ENCODE data around the gene POLR3H. TPM values are rescaled to one million over a fixed set of nuclear protein-coding genes. Genes with fewer than 3 reads are reported as not detected.

The POLR3H gene
- polyA plus RNA-seq, 1 donor from 2014 or later: 28.0 TPM

DNA sequence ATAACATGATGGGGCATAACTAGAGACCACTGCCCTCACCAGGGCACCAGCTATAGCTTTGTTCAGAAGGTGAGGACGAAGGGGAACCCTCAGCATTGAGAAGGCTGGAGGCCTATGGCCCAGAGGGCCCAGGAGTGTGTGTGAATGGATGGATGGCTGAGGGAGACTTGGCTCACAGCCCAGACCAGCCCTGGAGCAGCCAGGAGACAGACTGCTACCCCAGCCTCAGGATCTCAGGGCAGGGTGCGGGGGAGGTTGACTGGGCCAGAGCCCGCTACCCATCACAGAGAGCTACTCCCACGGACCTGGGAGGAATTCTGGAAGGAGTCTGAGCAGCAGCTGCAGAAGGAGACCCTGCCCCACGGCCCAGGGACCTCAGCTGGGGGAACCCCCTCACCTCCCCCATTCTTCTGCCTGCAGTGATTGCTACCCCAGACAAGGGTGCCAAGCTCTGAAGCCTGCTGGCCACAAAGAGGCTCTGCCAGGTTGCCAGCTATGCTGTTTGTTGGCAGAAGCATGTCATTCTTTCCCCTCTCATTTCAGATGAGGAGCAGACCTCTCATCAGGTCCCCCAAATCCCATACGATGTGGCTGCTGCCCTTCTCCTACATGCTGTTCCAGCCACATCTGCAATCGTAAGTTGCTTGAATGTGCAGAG, 11.2 kb upstream of the POLR3H start:
- H2AFZ ChIP-seq (ENCODE audit: low read depth, low read length): no peak overlapping the region
- no peaks in the 10 kb centered on the region for H3K27me3 ChIP-seq (ENCODE audit: insufficient read depth, low read depth, low read length)
- H3K4me2 ChIP-seq (ENCODE audit: low read length): no peak overlapping the region
- H3K9me2 ChIP-seq (ENCODE audit: insufficient read depth, low read length): no peaks in the 10 kb centered on the region
- H4K20me1 ChIP-seq (ENCODE audit: insufficient read depth): no peaks in the 10 kb centered on the region
- no peaks in the 10 kb centered on the region for H3F3A ChIP-seq (ENCODE audit: insufficient read depth, low read length, poor library complexity, severe bottlenecking)
- H3K27ac ChIP-seq (ENCODE audit: low read length): no peak overlapping the region
- no peak overlapping the region for H3K9ac ChIP-seq (ENCODE audit: low read length)
- no peaks in the 10 kb centered on the region for H3K36me3 ChIP-seq (ENCODE audit: insufficient read depth, low read length)
- TF ChIP-seq EP300 (conservative IDR thresholded peaks at IDR 0.05; ENCODE audit: poor library complexity, severe bottlenecking) (no peak), TAF1 (IDR thresholded peaks at IDR 0.05; ENCODE audit: low read depth) (no peak), SMC3 (conservative IDR thresholded peaks at IDR 0.05; ENCODE audit: poor library complexity) (no peak), EZH2 (IDR thresholded peaks at IDR 0.05; ENCODE audit: borderline replicate concordance, insufficient read depth, low read length, poor library complexity, severe bottlenecking) (no peak), POLR2AphosphoS5 (IDR thresholded peaks at IDR 0.05) (no peak), MXI1 (conservative IDR thresholded peaks at IDR 0.05; ENCODE audit: poor library complexity, severe bottlenecking) (no peak), RAD21 (conservative IDR thresholded peaks at IDR 0.05) (no peak)
- TF ChIP-seq, protein P1, sequence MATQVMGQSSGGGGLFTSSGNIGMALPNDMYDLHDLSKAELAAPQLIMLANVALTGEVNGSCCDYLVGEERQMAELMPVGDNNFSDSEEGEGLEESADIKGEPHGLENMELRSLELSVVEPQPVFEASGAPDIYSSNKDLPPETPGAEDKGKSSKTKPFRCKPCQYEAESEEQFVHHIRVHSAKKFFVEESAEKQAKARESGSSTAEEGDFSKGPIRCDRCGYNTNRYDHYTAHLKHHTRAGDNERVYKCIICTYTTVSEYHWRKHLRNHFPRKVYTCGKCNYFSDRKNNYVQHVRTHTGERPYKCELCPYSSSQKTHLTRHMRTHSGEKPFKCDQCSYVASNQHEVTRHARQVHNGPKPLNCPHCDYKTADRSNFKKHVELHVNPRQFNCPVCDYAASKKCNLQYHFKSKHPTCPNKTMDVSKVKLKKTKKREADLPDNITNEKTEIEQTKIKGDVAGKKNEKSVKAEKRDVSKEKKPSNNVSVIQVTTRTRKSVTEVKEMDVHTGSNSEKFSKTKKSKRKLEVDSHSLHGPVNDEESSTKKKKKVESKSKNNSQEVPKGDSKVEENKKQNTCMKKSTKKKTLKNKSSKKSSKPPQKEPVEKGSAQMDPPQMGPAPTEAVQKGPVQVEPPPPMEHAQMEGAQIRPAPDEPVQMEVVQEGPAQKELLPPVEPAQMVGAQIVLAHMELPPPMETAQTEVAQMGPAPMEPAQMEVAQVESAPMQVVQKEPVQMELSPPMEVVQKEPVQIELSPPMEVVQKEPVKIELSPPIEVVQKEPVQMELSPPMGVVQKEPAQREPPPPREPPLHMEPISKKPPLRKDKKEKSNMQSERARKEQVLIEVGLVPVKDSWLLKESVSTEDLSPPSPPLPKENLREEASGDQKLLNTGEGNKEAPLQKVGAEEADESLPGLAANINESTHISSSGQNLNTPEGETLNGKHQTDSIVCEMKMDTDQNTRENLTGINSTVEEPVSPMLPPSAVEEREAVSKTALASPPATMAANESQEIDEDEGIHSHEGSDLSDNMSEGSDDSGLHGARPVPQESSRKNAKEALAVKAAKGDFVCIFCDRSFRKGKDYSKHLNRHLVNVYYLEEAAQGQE (IDR thresholded peaks at IDR 0.05; ENCODE audit: borderline replicate concordance): no peak
- TF ChIP-seq, protein P2, sequence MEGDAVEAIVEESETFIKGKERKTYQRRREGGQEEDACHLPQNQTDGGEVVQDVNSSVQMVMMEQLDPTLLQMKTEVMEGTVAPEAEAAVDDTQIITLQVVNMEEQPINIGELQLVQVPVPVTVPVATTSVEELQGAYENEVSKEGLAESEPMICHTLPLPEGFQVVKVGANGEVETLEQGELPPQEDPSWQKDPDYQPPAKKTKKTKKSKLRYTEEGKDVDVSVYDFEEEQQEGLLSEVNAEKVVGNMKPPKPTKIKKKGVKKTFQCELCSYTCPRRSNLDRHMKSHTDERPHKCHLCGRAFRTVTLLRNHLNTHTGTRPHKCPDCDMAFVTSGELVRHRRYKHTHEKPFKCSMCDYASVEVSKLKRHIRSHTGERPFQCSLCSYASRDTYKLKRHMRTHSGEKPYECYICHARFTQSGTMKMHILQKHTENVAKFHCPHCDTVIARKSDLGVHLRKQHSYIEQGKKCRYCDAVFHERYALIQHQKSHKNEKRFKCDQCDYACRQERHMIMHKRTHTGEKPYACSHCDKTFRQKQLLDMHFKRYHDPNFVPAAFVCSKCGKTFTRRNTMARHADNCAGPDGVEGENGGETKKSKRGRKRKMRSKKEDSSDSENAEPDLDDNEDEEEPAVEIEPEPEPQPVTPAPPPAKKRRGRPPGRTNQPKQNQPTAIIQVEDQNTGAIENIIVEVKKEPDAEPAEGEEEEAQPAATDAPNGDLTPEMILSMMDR (IDR thresholded peaks at IDR 0.05; ENCODE audit: poor library complexity, severe bottlenecking): no peak
- H3K79me2 ChIP-seq (replicated peaks; ENCODE audit: insufficient read depth, low read length): no peaks in the 10 kb centered on the region
- H3K4me3 ChIP-seq (ENCODE audit: low read length): no peak overlapping the region
- no peaks in the 10 kb centered on the region for H3K9me3 ChIP-seq (ENCODE audit: low read length)

DNA sequence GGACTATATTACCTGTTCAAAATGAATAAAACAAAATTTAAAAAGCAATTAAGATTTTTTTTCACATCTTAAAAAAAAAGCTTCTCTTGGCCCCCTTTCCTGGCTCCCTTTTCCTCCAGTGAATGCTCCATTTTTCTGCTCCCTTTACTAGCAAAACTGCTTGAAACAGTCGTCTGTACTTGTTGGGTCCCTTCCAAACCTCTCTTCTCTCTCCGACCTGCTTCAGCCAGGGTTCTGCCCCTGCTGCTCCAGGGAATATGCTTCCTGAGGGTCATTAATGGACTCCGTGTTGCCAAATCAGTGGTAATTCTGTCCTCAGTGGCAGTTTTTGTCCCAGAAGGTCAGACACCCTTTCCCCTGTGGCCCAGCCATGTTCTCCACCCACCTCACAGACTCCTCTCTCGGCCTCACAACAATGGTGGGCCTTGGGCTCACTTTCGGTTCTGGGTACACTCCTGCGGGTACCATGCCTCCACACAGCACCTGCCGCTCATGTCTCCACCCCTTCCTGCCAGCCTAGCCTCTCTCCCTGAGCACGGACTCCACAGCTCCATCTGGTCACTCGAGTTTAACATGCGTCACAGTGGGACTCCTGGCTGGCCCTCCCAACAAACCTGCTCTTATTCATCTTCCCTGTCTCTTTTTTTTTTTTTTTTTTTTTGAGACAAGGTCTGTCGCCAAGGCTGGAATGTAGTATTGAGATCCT, 7.8 kb upstream of the POLR3H start:
- Histone ChIP-seq H3K79me2 (replicated peaks; ENCODE audit: insufficient read depth, low read length) (no peaks in the 10 kb centered on the region), H3K9me2 (ENCODE audit: insufficient read depth, low read length) (no peaks in the 10 kb centered on the region), H3K9ac (ENCODE audit: low read length) (no peak overlapping the region), H3K9me3 (ENCODE audit: low read length) (no peaks in the 10 kb centered on the region), H3K4me3 (ENCODE audit: low read length) (no peak overlapping the region), H3F3A (ENCODE audit: insufficient read depth, low read length, poor library complexity, severe bottlenecking) (no peaks in the 10 kb centered on the region), H3K4me2 (ENCODE audit: low read length) (no peak overlapping the region), H3K27me3 (ENCODE audit: insufficient read depth, low read depth, low read length) (no peaks in the 10 kb centered on the region), H3K27ac (ENCODE audit: low read length) (no peak overlapping the region), H4K20me1 (ENCODE audit: insufficient read depth) (no peaks in the 10 kb centered on the region), H3K36me3 (ENCODE audit: insufficient read depth, low read length) (no peaks in the 10 kb centered on the region), H2AFZ (ENCODE audit: low read depth, low read length) (no peak overlapping the region)
- TF ChIP-seq, protein P1 (IDR thresholded peaks at IDR 0.05; ENCODE audit: borderline replicate concordance): no peak
- TF ChIP-seq TAF1 (IDR thresholded peaks at IDR 0.05; ENCODE audit: low read depth): no peak
- TF ChIP-seq POLR2AphosphoS5 (IDR thresholded peaks at IDR 0.05): no peak
- TF ChIP-seq SMC3 (conservative IDR thresholded peaks at IDR 0.05; ENCODE audit: poor library complexity): no peak
- TF ChIP-seq MXI1 (conservative IDR thresholded peaks at IDR 0.05; ENCODE audit: poor library complexity, severe bottlenecking): no peak
- TF ChIP-seq EZH2 (IDR thresholded peaks at IDR 0.05; ENCODE audit: borderline replicate concordance, insufficient read depth, low read length, poor library complexity, severe bottlenecking): no peak
- no peak for TF ChIP-seq EP300 (conservative IDR thresholded peaks at IDR 0.05; ENCODE audit: poor library complexity, severe bottlenecking)
- no peak for TF ChIP-seq RAD21 (conservative IDR thresholded peaks at IDR 0.05)
- TF ChIP-seq, protein P2 (IDR thresholded peaks at IDR 0.05; ENCODE audit: poor library complexity, severe bottlenecking): no peak

Measured in neural cell (in vitro differentiated cells).